Fibroblast of peridontal ligament (primary cell): ENCODE data around the gene COA3.

Experiments
- DNase-seq: peaks from one replicate; pipeline ENCODE4 v3.0.0-alpha.2; 2010; ENCODE audit errors: extremely low read depth

The COA3 gene

DNA sequence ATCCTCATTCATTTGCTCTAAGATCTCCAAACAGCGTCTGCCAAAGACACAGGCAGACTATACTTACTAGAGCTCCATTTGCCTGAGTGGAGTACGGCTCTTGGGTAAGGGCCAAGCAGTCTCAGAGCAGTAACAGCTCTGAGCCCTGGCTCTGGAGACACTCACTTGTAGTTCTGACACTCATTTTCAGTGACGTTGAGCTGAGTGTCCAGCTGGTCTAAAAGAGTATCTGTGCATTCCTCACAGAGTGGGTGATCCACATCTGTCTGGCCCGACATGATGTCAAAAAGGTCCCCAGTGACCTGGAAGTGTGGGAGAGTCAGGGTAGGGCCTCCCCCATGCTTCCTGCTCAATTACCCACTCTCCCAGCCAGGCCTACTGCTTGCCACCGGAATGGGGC, 19.9 kb upstream of the COA3 start:
- no peak for DNase-seq

GRCh38 chr17:42817866-42818265, 19.4 kb upstream of the COA3 start:
- DNase-seq: no peak

DNA sequence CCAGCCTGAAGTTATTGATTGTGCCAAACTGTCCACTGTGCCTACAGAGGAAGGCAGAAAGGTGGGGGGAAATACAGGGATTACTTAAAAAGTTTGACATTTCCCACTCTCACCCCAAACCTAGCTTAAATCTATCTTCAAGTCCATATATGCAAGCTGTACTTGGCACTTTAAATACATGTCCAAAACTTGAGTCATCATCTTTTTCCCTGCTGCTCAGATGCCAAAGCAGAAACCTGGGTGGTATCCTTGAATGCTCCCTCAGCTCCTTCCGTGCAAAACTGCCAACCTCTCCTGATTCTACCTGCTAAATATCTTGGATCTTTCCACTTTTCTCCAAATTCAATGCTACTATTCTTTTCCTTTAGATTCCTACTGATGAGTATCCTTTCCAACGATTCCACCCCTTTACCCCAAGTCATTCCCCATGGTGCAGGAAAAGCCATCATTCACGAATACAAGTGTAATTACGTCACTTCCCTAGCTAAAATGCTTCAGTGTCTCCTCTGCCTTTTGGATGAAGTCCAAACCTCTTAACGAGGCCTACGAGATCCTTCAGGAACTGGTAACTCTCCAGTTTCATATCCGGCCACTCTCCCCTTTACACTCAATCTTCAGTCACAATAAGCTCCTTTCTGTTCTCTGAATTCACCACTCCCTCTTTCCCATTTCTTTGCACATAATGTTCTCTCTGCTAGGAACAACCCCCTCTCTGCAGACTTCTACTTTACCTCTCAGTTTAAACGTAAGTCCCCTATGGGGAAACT, 16.3 kb upstream of the COA3 start:
- peak; percentile 44 for DNase-seq

DNA sequence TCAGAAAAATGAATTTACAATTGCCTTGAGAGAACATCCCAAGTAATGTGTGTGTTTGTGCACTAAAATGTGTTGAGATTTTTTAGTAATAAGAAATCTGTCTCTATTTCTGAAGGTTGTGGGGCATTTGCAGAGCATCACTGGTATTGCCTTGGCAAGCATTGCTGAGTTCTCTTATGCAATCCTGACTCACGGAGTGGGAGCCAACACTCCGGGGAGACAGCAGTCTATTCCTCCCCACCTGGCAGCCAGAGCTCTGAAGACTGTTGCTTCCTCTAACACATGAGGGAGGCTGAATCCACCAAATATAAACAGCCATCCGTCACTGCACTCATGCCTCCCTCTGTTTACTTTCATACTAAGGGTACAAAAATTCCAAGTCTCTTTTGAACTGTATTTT, 10.7 kb upstream of the COA3 start:
- DNase-seq: peak; percentile 78

DNA sequence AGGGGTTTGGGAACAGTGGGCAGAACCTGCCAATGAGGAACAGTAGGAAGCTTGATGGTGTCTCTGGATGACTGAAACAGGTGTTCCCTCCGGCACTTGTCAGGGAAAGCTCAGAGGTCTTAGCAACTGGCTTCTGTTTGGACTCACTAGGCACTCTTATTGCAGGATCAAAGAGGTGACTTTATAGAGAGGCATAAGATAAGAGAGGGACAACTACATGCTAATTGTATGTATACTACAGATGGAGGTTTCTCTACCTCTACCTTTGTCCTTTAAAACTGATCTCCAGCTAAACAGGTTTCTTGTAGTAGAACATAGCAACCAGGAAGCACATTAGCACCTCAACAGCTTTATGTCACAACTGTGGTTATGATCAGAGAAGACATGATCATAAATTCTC, 7.7 kb upstream of the COA3 start:
- no peak for DNase-seq

GRCh38 chr17:42804918-42805367, 6.4 kb upstream of the COA3 start:
- no peak for DNase-seq

DNA sequence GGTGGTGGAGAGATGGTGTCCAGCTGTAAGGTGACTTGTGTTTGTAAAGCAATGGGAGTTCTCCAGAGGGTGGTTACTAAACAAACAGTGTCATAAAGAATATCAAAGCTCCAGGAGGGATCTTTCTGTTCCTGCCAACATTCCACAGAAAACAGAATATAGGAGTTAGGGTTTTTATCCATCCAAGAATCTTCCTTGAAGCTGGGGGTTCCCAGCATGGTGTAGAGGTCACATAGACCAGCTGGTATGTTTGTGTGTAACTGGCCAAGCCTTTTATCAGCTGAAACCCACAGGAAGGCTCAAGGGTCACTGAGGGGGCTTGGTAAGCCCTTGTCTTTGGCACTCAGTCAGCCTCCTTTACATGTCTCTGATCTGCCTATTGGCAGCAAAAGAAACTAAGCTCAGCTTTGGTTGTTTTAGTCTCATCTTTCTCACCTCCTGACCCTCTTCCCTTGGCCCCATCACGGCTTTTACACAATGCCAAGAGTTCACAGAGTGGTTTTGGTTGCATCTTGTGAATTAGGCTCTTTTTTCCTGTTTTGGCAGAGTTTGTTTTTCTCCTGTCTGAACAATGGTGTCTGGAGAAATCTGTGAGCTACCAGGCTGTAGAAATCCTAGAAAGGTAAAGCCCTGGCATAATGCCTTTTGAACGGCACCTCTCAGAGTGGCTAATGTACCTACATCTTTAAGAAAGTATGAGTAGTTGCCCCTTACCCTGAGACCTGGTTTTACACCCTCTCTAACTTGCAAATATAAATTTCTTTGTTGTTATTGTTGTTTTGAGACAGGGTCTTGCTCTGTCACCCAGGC, 4.8 kb upstream of the COA3 start:
- no peak for DNase-seq

DNA sequence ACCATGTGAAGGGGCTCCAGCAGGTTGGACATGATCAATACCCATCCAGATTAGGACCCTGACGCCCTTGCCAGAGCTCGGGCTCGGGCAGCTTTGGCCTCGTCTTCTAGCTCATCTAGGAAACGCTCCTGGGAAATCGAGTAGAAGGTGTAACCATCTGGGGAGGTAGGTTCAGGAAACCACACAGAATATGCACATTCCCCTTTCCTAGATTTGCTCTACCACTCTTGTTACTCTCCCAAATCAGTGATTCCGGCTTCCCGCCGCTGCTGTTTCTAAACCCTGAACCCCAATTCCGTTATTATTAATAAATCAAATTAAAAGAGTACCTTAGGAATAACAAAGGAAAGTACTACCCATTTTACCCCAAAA, 507 bp downstream of the COA3 start:
- no peak for DNase-seq

DNA sequence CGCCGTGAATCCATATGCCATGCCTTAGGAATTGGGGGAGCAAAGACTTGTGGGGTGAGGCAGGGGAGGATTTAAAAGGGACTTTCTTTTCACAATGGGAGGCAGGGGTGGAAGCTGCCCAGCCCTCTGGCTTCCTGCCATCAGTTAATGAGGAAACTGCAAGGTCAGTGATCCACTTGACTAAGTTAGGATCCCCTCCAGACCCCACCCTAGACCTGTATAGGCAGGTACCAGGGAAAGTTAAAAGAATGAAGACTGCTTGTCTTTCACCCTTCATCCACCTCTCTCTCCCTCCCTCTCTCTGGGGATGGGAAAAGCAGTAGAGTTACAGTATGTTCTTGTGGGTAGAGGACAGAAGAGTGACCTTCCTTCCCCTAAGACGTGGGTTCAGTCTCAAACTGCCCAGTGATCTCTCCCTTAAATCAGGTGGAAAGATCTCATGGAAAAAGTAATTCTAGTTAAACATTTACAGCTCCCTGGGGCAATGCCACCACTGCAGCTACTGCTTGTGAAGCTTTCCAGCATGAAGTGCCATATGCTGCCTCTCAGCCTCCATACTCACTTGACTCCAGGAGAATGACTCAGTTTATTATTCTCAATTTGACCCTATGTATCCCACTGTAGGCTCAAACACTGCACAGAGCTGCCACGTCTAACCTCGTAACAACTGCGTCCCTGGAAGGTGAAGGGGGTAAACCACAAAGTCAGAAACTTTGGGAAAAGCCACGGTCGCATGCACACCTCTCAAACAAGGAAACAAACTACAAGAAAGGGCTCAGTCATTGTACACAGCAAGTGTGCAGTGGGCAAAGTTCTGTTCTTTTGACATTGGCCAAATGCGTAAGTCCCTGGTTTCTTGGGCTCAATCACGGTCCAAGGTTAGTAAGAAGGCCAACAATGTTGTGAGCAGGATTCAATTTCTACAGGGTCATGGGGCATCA, 1.2 kb downstream of the COA3 start:
- DNase-seq: no peak

- DNase-seq: no peak
These were observed 2.3 kb downstream of the COA3 start for GRCh38 chr17:42796066-42796758.

- DNase-seq: no peak
These were observed 3.0 kb downstream of the COA3 start for GRCh38 chr17:42795465-42795864.

- no peak for DNase-seq
These were observed 3.4 kb downstream of the COA3 start for GRCh38 chr17:42795061-42795460.

- no peak for DNase-seq
These were observed 6.0 kb downstream of the COA3 start for GRCh38 chr17:42792545-42792944.

DNA sequence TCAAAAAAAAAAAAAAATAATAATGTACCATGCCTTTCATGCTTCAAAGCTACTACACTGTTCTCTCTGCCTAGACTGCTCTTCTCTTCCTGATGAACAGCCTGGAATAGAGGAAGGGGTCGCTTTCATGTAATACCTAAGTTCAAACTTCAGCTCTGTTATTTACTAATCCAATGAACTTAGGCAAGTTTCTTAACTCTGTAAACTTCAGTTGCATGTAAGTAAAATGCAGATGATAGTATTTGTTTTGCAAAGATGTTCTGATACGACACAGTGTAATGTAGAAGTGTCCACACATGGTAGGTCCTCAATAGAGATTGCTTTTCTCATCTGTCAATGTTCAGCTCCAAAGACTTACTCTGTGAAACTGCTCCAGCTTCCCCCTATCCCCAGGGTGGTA, 6.6 kb downstream of the COA3 start:
- no peak for DNase-seq

DNA sequence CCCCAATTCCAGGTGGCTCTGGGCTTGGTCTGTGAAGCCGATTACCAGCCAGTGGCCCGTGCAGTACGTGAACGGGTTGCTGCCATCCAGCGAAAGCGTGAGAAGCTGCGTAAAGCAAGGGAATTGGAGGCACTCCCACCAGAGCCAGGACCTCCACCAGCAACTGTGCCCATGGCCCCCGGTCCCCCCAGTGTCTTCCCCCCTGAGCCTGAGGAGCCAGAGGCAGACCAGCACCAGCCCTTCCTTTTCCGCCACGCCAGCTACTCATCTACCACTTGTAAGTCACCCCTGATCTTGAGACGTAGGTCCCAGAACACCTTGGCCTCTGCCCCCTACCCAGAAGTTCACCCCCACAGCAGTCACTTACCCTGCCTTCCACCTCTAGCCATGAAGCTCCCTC, 11.2 kb downstream of the COA3 start:
- DNase-seq: no peak

- DNase-seq: no peak
These were observed 13.5 kb downstream of the COA3 start for GRCh38 chr17:42784811-42785592.

DNA sequence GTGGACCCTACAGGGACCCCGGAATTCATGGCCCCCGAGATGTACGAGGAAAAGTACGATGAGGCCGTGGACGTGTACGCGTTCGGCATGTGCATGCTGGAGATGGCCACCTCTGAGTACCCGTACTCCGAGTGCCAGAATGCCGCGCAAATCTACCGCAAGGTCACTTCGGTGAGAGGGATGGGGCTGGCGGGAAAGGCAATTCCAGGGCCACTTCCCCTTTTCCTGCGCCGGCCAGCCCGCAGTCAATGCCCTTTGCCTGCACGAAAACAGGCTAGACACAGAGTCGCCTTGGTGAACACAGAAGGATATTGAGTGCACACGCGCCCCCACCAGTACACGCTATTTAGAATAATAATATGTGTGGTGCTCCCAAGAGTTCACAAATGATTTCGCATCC, 14.1 kb downstream of the COA3 start:
- DNase-seq: no peak

DNA sequence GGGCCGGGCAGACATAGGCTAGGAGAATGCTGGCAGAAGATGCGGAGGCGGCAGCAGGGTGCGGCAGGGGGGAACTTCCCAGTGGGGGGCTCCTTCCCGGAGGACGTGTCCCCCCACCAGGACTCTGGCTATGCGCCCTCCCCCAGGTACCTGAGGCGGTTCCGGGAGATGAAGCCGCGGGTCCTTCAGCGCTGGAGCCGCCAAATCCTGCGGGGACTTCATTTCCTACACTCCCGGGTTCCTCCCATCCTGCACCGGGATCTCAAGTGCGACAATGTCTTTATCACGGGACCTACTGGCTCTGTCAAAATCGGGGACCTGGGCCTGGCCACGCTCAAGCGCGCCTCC, 14.7 kb downstream of the COA3 start:
- DNase-seq: no peak

DNA sequence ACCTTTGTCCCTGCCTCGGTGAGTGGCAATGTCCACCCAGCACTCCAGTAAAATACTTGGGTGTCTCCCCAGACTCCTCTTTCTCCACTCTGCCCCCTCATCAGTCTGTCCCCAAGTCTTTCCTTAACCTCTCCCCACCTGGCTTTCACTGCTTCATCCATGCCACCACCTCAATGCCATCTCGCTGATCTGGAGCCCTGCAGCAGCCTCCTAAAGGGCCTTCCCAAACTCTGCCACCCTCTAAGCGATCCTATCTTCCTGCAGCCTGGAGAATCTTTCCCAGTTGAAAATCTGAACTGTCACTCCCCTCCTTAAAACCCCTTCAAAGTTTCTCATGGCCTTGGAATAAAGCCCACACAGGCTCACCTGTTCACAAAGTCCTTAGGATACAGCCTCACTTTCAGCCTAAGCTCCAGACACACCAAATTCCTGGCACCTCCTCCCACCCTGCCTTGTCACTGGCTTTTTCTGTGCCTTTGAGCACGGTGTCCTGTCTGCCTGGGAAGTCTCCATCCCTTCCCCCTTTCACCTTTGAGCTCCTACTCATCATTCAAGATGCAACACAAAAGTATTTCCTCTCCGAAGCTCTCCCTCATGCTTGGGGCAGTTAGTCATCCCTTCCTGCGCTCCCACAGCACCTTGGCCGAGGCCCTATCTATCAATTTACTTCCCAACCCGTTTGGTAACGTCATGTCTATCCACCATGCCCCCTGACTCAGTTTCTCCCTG, 15.3 kb downstream of the COA3 start:
- DNase-seq: no peak
